A673 (cell line): Measurements from ENCODE around the gene SLC46A1.

Source experiments
- EZH2 ChIP-seq: fragments of 200-600 bp; sonication (generic); IDR thresholded peaks from 2 replicates; pipeline ENCODE4 v1.6.1; 2017; ENCODE audit warnings: borderline replicate concordance, low read depth, mild to moderate bottlenecking, mixed read lengths, antibody characterized with exemption, low read length; ENCODE audit not compliant: poor library complexity, severe bottlenecking
- TF ChIP-seq, protein P1 (sequence below): fragments of 300-800, 200-600 bp; sonication (generic); conservative IDR thresholded peaks from 2 replicates; pipeline ENCODE4 v1.5.1; 2017; ENCODE audit warnings: low read depth, mild to moderate bottlenecking, antibody characterized with exemption, low read length, moderate library complexity, mixed read lengths

DNA sequence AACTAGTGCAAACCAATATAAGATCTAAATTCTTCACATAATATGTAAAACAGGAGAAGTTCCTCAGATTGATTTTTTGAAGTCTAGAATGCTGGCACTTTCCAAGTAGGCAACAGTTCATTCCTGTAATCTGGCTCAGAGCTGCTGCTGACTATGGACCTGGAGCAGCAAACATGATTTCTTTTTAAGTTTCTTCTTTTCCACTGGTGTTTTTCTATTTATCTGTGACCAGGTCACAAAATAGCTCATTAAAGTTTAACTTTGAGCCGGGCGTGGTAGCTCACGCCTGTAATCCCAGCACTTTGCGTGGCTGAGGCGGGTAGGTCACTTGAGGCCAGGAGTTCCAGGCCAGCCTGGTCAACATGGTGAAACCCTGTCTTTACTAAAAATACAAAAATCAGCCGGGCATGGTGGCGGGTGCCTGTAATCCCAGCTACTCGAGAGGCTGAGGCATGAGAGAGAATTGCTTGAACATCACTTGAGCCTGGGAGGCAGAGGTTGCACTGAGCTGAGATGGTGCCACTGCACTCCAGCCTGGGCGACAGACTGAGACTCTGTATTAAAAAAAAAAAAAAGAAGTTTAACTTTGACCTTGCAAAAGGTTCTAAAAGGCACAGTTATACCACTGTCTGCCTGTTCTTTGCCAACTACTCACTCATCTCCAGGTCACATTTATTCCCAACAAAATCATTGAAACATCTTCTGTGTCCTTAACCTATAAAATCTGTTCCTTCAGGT lies 38.1 kb upstream of the SLC46A1 start:
- TF ChIP-seq, protein P1, sequence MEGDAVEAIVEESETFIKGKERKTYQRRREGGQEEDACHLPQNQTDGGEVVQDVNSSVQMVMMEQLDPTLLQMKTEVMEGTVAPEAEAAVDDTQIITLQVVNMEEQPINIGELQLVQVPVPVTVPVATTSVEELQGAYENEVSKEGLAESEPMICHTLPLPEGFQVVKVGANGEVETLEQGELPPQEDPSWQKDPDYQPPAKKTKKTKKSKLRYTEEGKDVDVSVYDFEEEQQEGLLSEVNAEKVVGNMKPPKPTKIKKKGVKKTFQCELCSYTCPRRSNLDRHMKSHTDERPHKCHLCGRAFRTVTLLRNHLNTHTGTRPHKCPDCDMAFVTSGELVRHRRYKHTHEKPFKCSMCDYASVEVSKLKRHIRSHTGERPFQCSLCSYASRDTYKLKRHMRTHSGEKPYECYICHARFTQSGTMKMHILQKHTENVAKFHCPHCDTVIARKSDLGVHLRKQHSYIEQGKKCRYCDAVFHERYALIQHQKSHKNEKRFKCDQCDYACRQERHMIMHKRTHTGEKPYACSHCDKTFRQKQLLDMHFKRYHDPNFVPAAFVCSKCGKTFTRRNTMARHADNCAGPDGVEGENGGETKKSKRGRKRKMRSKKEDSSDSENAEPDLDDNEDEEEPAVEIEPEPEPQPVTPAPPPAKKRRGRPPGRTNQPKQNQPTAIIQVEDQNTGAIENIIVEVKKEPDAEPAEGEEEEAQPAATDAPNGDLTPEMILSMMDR, result no peak
- no peak for TF ChIP-seq EZH2
